Right lobe of liver (tissue), 4 donors: ENCODE data around the gene SLC50A1.

Source experiments
- CTCF ChIP-seq, 4 donors: fragments of 200-600 bp in 3 of 4; fragments of 450-650 bp in 1 of 4; IDR thresholded peaks; one replicate each; pipeline versions ENCODE4 v1.5.1 to v1.8.0; 2016 to 2022; ENCODE audit warnings: antibody characterized with exemption in 4 of 4, mild to moderate bottlenecking in 2 of 4
- POLR2A ChIP-seq: fragments of 450-650 bp; IDR thresholded peaks from one replicate; pipeline ENCODE4 v1.6.1; 2017; ENCODE audit warnings: antibody characterized with exemption, mild to moderate bottlenecking
- donor health status: DM: no; HTN: no; CAD: no.
- donor health status: DM: no; HTN: no; CAD: no.
- donor health status: DM: no; HTN: yes; CAD: no.

DNA sequence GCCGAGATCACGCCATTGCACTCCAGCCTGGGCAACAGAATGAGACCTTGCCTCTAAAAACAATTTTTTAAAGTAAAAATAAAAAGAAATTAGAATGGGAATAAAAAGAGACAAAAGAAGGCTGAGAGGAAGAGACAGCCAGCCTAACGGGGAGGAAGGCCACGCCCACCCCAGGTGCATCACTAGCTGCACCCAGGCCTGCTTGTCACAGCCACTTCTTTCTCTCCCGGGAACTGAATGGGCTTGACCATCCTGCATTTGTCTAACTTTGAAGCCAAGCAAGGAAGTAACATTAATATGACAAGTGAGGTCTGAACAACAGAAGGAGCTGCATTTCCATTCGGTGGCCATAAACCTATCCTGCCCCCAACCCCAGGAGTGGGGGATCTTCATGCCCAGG, 28.8 kb upstream of the SLC50A1 start:
- TF ChIP-seq CTCF (IDR thresholded peaks at IDR 0.05) (no peak), POLR2A (no peak)
